Activated naive CD4-positive, alpha-beta T cell treated with anti-CD3 and anti-CD28 coated beads for 36 hours (primary cell): Measurements from ENCODE around the gene SLC5A10. TPM values are rescaled to one million over a fixed set of nuclear protein-coding genes. Genes with fewer than 3 reads are reported as not detected.

Experiments used
- CTCF ChIA-PET: fragments of 350-600 bp; sonication (Branson Sonifier 250); formaldehyde crosslinking; loops from one replicate; lab custom pipeline; 2021; ENCODE audit warnings: antibody characterized with exemption; lab: Charles Lee
- DNase-seq: peaks from one replicate; pipeline ENCODE4 v3.0.0-alpha.2; 2020
- H3K27ac Mint-ChIP-seq: one replicate; pipeline ENCODE4 v1.8.0; 2021; ENCODE audit warnings: mild to moderate bottlenecking, mixed read lengths
- H3K27me3 Mint-ChIP-seq: one replicate; pipeline ENCODE4 v1.8.0; 2021; ENCODE audit warnings: low read depth, mixed read lengths
- H3K36me3 Mint-ChIP-seq: one replicate; pipeline ENCODE4 v1.8.0; 2021; ENCODE audit warnings: low read depth, mixed read lengths
- H3K4me1 Mint-ChIP-seq: one replicate; pipeline ENCODE4 v1.8.0; 2021; ENCODE audit warnings: low read depth, mixed read lengths
- H3K4me3 Mint-ChIP-seq: one replicate; pipeline ENCODE4 v1.8.0; 2021; ENCODE audit warnings: mild to moderate bottlenecking, moderate library complexity, mixed read lengths
- H3K9me3 Mint-ChIP-seq: one replicate; pipeline ENCODE4 v1.8.0; 2021; ENCODE audit warnings: mixed read lengths
- intact Hi-C: fragments of 100-400 bp; cut with micrococcal nuclease; formaldehyde crosslinking; loops from one replicate; pipeline ENCODE4 v1.15.1; 2023
- total RNA-seq, 2 experiments: library from RNA; stranded (reverse); gene quantifications; one replicate each; pipeline ENCODE4 v1.2.3, GENCODE V29; 2021

The SLC5A10 gene
- total RNA-seq, 2 experiments from 2014 or later: not detected

GRCh38 chr17:18968945-18969887, 17.3 kb downstream of the SLC5A10 start:
- intact Hi-C loops: no loop called here
- Mint-ChIP-seq H3K27ac (no peak overlapping the region), H3K4me1 (peaks cover 2% of the 10 kb centered on the region), H3K36me3 (peaks cover 8% of the 10 kb centered on the region), H3K9me3 (no peaks in the 10 kb centered on the region), H3K27me3 (no peaks in the 10 kb centered on the region), H3K4me3 (no peak overlapping the region)
- CTCF ChIA-PET: interaction anchor here (0.9 to 1.3 kb wide), 2 partner anchors 8 to 11 kb away, joined by 3 to 6 read pairs; no protein-coding TSS in a partner anchor
- no peak for DNase-seq

GRCh38 chr17:18970582-18971480, 18.9 kb downstream of the SLC5A10 start:
- CTCF ChIA-PET: interaction anchor here (1.3 kb wide), 1 partner anchor 10 kb away, joined by 6 read pairs; no protein-coding TSS in a partner anchor
- H3K4me3 Mint-ChIP-seq: no peak overlapping the region
- no peaks in the 10 kb centered on the region for H3K27me3 Mint-ChIP-seq
- H3K9me3 Mint-ChIP-seq: no peaks in the 10 kb centered on the region
- DNase-seq: no peak
- peaks cover 11% of the 10 kb centered on the region for H3K4me1 Mint-ChIP-seq
- H3K27ac Mint-ChIP-seq: no peak overlapping the region
- intact Hi-C loops: loop anchor here (2.0 kb wide), 1 partner anchor 16 kb away; no protein-coding TSS in a partner anchor
- H3K36me3 Mint-ChIP-seq: peaks cover 8% of the 10 kb centered on the region

GRCh38 chr17:18971801-18972200, 19.8 kb downstream of the SLC5A10 start:
- CTCF ChIA-PET: interaction anchor here (0.9 to 1.8 kb wide), 2 partner anchors 9 to 11 kb away, joined by 3 to 5 read pairs; no protein-coding TSS in a partner anchor
- H3K4me1 Mint-ChIP-seq: peaks cover 11% of the 10 kb centered on the region
- H3K36me3 Mint-ChIP-seq: peaks cover 11% of the 10 kb centered on the region
- intact Hi-C loops: loop anchor here (2.0 kb wide), 1 partner anchor 17 kb away; no protein-coding TSS in a partner anchor
- no peak overlapping the region for H3K4me3 Mint-ChIP-seq
- H3K27me3 Mint-ChIP-seq: no peaks in the 10 kb centered on the region
- DNase-seq: no peak
- H3K27ac Mint-ChIP-seq: no peak overlapping the region
- no peaks in the 10 kb centered on the region for H3K9me3 Mint-ChIP-seq

GRCh38 chr17:18974407-18975149, 22.6 kb downstream of the SLC5A10 start:
- intact Hi-C loops: no loop called here
- Mint-ChIP-seq H3K9me3 (no peaks in the 10 kb centered on the region), H3K27me3 (no peaks in the 10 kb centered on the region), H3K36me3 (peaks cover 22% of the 10 kb centered on the region), H3K4me1 (peaks cover 11% of the 10 kb centered on the region), H3K4me3 (no peak overlapping the region), H3K27ac (peak overlapping the region; percentile 18)
- CTCF ChIA-PET: no interaction called here
- peak; percentile 14 for DNase-seq

- H3K4me1 Mint-ChIP-seq: peaks cover 10% of the 10 kb centered on the region
- no peak overlapping the region for H3K27ac Mint-ChIP-seq
- intact Hi-C loops: no loop called here
- H3K36me3 Mint-ChIP-seq: peaks cover 18% of the 10 kb centered on the region
- CTCF ChIA-PET: interaction anchor here (0.5 kb wide), 1 partner anchor 124 kb away, joined by 3 read pairs; no protein-coding TSS in a partner anchor
- no peak for DNase-seq
- H3K4me3 Mint-ChIP-seq: no peak overlapping the region
- no peaks in the 10 kb centered on the region for H3K27me3 Mint-ChIP-seq
- H3K9me3 Mint-ChIP-seq: no peaks in the 10 kb centered on the region
Measured at GRCh38 chr17:18975597-18975996, 23.6 kb downstream of the SLC5A10 start.

- H3K4me3 Mint-ChIP-seq: no peak overlapping the region
- H3K9me3 Mint-ChIP-seq: no peaks in the 10 kb centered on the region
- CTCF ChIA-PET: interaction anchor here (1.6 kb wide), 1 partner anchor 15 kb away, joined by 5 read pairs; no protein-coding TSS in a partner anchor
- H3K27me3 Mint-ChIP-seq: no peaks in the 10 kb centered on the region
- peaks cover 16% of the 10 kb centered on the region for H3K36me3 Mint-ChIP-seq
- peaks cover 10% of the 10 kb centered on the region for H3K4me1 Mint-ChIP-seq
- DNase-seq: no peak
- intact Hi-C loops: no loop called here
- H3K27ac Mint-ChIP-seq: no peak overlapping the region
Measured at GRCh38 chr17:18976201-18976600, 24.2 kb downstream of the SLC5A10 start.

- Mint-ChIP-seq H3K27ac (no peak overlapping the region), H3K36me3 (peaks cover 16% of the 10 kb centered on the region), H3K4me1 (peaks cover 10% of the 10 kb centered on the region), H3K9me3 (no peaks in the 10 kb centered on the region), H3K4me3 (no peak overlapping the region), H3K27me3 (no peaks in the 10 kb centered on the region)
- CTCF ChIA-PET: interaction anchor here (1.6 kb wide), 1 partner anchor 16 kb away, joined by 5 read pairs; no protein-coding TSS in a partner anchor
- intact Hi-C loops: no loop called here
- no peak for DNase-seq
Measured at GRCh38 chr17:18977021-18977420, 25.1 kb downstream of the SLC5A10 start.

GRCh38 chr17:18977646-18978045, 25.7 kb downstream of the SLC5A10 start:
- H3K36me3 Mint-ChIP-seq: peaks cover 17% of the 10 kb centered on the region
- CTCF ChIA-PET: interaction anchor here (1.6 kb wide), 1 partner anchor 17 kb away, joined by 5 read pairs; no protein-coding TSS in a partner anchor
- intact Hi-C loops: no loop called here

GRCh38 chr17:18978050-18978449, 26.1 kb downstream of the SLC5A10 start:
- Mint-ChIP-seq H3K36me3 (peaks cover 17% of the 10 kb centered on the region), H3K4me1 (peaks cover 10% of the 10 kb centered on the region), H3K4me3 (no peak overlapping the region), H3K27ac (no peak overlapping the region), H3K27me3 (no peaks in the 10 kb centered on the region), H3K9me3 (no peaks in the 10 kb centered on the region)
- intact Hi-C loops: no loop called here
- no peak for DNase-seq
- CTCF ChIA-PET: no interaction called here

More at GRCh38 chr17:18977646-18978045, 25.7 kb downstream of the SLC5A10 start:
- no peaks in the 10 kb centered on the region for H3K9me3 Mint-ChIP-seq
- H3K4me3 Mint-ChIP-seq: no peak overlapping the region
- no peak overlapping the region for H3K27ac Mint-ChIP-seq
- H3K27me3 Mint-ChIP-seq: no peaks in the 10 kb centered on the region
- H3K4me1 Mint-ChIP-seq: peaks cover 10% of the 10 kb centered on the region
- DNase-seq: no peak

GRCh38 chr17:18978655-18979054, 26.7 kb downstream of the SLC5A10 start:
- Mint-ChIP-seq H3K4me1 (peaks cover 10% of the 10 kb centered on the region), H3K27ac (no peak overlapping the region), H3K4me3 (no peak overlapping the region), H3K27me3 (no peaks in the 10 kb centered on the region), H3K9me3 (no peaks in the 10 kb centered on the region), H3K36me3 (peaks cover 16% of the 10 kb centered on the region)
- intact Hi-C loops: no loop called here
- CTCF ChIA-PET: interaction anchor here (2.3 kb wide), 1 partner anchor 18 kb away, joined by 7 read pairs; no protein-coding TSS in a partner anchor
- no peak for DNase-seq

- no peak for DNase-seq
- peaks cover 18% of the 10 kb centered on the region for H3K36me3 Mint-ChIP-seq
- no peak overlapping the region for H3K4me3 Mint-ChIP-seq
- no peaks in the 10 kb centered on the region for H3K4me1 Mint-ChIP-seq
- intact Hi-C loops: no loop called here
- CTCF ChIA-PET: interaction anchor here (1.0 to 2.3 kb wide), 2 partner anchors 12 to 20 kb away, joined by 3 to 7 read pairs; no protein-coding TSS in a partner anchor
- no peaks in the 10 kb centered on the region for H3K27me3 Mint-ChIP-seq
- H3K27ac Mint-ChIP-seq: no peak overlapping the region
- H3K9me3 Mint-ChIP-seq: no peaks in the 10 kb centered on the region
Measured at GRCh38 chr17:18980682-18981334, 28.8 kb downstream of the SLC5A10 start.
